Esophagus mucosa (tissue), 1 donor: ENCODE results near the gene ARMC7. TPM values are rescaled to one million over a fixed set of nuclear protein-coding genes. Genes with fewer than 3 reads are reported as not detected.
"Not testable (repeated sequence)": the region's sequence is repeated elsewhere in the genome, so short reads cannot be mapped to it uniquely, and the experiment has no call there.

ENCODE experiments used
- ATAC-seq: fragments of 200-7000 bp; cut with Tn5 transposase; one replicate; pipeline ENCODE4 v1.9.1; 2020
- total RNA-seq: library from RNA; stranded (reverse); gene quantifications from one replicate; pipeline ENCODE4 v1.2.4, GENCODE V29; 2023
- donor health status: DM: yes; HTN: yes; CAD: no.

Gene ARMC7
- 6.3 TPM for total RNA-seq

- peak; percentile 79 for ATAC-seq
Measured at GRCh38 chr17:75109407-75110233, at the start of gene ARMC7. Gene ARMC7, plus strand, starts transcription at chr17:75109969. Its CDS starts 320 bp downstream, at chr17:75110289.

- ATAC-seq: peak; percentile 16
Measured at GRCh38 chr17:75060434-75061054, 49.2 kb upstream of the ARMC7 start.

GRCh38 chr17:75061055-75061438 lies 48.7 kb upstream of the ARMC7 start:
- ATAC-seq: no peak

GRCh38 chr17:75061618-75062017 lies 48.2 kb upstream of the ARMC7 start:
- ATAC-seq: no peak

GRCh38 chr17:75063201-75063600 lies 46.6 kb upstream of the ARMC7 start:
- ATAC-seq: no peak

- ATAC-seq: no peak
Measured at GRCh38 chr17:75063626-75064025, 46.1 kb upstream of the ARMC7 start.

GRCh38 chr17:75064040-75064439 lies 45.7 kb upstream of the ARMC7 start:
- no peak for ATAC-seq

- ATAC-seq: no peak
Measured at GRCh38 chr17:75064460-75064859, 45.3 kb upstream of the ARMC7 start.

GRCh38 chr17:75064867-75065561 lies 44.8 kb upstream of the ARMC7 start:
- ATAC-seq: no peak

GRCh38 chr17:75065562-75066151 lies 44.1 kb upstream of the ARMC7 start:
- ATAC-seq: no peak

GRCh38 chr17:75067856-75068255 lies 41.9 kb upstream of the ARMC7 start:
- ATAC-seq: no peak

- no peak for ATAC-seq
Measured at GRCh38 chr17:75068750-75069149, 41.0 kb upstream of the ARMC7 start.

GRCh38 chr17:75069783-75070182 lies 40.0 kb upstream of the ARMC7 start:
- ATAC-seq: peak; percentile 41

- not testable (repeated sequence) for ATAC-seq
Measured at GRCh38 chr17:75071478-75072271, 38.1 kb upstream of the ARMC7 start.

- ATAC-seq: not testable (repeated sequence)
Measured at GRCh38 chr17:75072909-75073308, 36.9 kb upstream of the ARMC7 start.

GRCh38 chr17:75073618-75074047 lies 36.1 kb upstream of the ARMC7 start:
- peak; percentile 69 for ATAC-seq

GRCh38 chr17:75074532-75074931 lies 35.2 kb upstream of the ARMC7 start:
- no peak for ATAC-seq

- ATAC-seq: no peak
Measured at GRCh38 chr17:75075597-75076336, 34.0 kb upstream of the ARMC7 start.

- no peak for ATAC-seq
Measured at GRCh38 chr17:75077072-75077495, 32.7 kb upstream of the ARMC7 start.

GRCh38 chr17:75077496-75078283 lies 32.1 kb upstream of the ARMC7 start:
- peak; percentile 28 for ATAC-seq
